Measurements from ENCODE around the gene HLA-DOB. TPM values are rescaled to one million over a fixed set of nuclear protein-coding genes. Genes with fewer than 3 reads are reported as not detected.

The HLA-DOB gene
- total RNA-seq, 1 experiment from 2014 or later, result 0.10 TPM

DNA sequence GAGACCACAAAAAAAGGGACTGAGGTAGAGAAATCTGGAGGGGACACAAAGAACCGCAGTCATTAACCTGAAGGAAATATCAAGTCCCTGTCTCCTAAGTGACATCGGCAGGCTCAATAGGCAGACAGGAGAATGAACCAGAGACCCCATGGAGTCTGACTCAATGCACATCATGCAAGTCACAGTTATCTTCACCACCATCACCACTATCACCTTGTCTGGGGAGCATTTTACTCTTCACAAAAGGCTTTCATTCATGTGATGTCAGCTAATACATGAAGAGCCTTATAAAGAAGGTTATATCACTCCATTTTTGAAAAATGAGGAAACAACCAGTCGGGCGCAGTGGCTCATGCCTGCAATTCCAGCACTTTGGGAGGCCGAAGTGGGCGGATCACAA lies 32.3 kb upstream of the HLA-DOB start:
- H3K27ac ChIP-seq, result no peak overlapping the region
- H3K4me3 ChIP-seq, result no peak overlapping the region
- H3K4me1 ChIP-seq, result peaks cover 2% of the 10 kb centered on the region; the same call in 1 of the 2 replicates
- H3K36me3 ChIP-seq, result no peaks in the 10 kb centered on the region
- peaks cover 19% of the 10 kb centered on the region for H3K27me3 ChIP-seq
- no peaks in the 10 kb centered on the region for H3K9me3 ChIP-seq (replicated peaks)
- DNase-seq, result no peak

DNA sequence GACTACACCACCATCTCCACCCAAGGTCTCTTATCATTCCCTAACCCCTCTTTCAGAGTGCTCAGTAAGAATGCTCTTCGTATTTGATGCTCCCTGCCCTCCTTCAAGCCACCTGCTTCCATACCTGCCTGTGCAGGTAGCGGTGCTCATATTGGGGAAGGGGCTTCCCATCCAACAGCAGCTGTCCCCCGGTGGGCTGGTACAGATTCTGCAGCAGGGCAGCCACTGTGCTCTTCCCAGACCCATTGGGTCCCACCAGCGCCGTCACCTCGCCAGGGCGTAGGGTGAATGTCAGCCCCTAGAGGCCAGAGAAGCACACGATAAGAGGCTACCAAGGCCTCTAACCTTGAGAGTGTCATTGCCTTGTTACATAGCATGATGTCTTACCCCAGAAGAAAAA lies 31.0 kb upstream of the HLA-DOB start:
- peaks cover 19% of the 10 kb centered on the region for H3K27me3 ChIP-seq
- no peaks in the 10 kb centered on the region for H3K36me3 ChIP-seq
- no peaks in the 10 kb centered on the region for H3K9me3 ChIP-seq (replicated peaks)
- no peak overlapping the region for H3K4me3 ChIP-seq
- DNase-seq, result no peak
- H3K27ac ChIP-seq, result no peak overlapping the region
- no peaks in the 10 kb centered on the region for H3K4me1 ChIP-seq

DNA sequence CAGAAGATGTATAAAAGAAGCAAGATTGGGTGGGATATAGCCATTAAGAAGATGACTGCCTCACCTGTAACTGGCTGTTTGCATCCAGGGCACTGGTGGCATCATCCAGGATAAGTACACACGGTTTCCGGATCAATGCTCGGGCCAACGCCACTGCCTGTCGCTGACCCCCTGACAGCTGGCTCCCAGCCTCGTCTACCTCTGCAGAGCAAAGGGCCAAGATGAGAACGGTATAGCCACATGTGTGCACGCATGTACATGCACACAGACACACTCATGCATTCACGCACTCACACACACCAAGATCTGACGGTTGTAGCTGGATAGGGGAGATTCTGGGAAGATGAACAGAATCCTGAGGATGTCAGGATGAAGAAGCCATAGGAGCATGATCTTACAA lies 30.2 kb upstream of the HLA-DOB start:
- H3K4me1 ChIP-seq, result no peaks in the 10 kb centered on the region
- no peaks in the 10 kb centered on the region for H3K36me3 ChIP-seq
- H3K27ac ChIP-seq, result no peak overlapping the region
- no peaks in the 10 kb centered on the region for H3K9me3 ChIP-seq (replicated peaks)
- no peak for DNase-seq
- peaks cover 20% of the 10 kb centered on the region for H3K27me3 ChIP-seq
- H3K4me3 ChIP-seq, result no peak overlapping the region

DNA sequence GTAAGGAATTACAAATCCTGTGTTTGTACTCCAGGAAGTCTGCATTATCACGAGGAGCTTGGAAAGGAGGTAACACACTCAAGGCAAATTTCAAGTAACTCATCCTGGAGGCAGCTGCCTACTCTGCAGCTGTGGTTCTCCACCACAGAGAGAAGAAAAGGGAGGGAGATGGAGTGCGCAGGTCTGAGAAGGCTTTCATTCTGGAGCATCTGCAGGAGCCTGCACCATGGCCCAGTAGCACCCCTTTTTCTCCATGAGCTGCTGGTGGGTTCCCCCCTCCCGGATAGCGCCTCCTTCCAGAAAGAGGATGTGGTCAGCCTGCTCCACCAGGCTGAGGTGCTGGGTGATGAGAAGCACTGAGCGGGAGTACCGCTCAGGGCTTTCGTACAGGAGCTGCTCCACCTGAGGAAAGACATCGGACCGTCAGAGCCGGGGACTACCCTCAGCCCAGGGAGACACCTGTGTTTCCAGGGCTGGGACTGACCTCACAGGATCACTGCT lies 28.6 kb upstream of the HLA-DOB start:
- Histone ChIP-seq H3K4me3 (no peak overlapping the region), H3K27me3 (peaks cover 23% of the 10 kb centered on the region), H3K36me3 (no peaks in the 10 kb centered on the region), H3K9me3 (replicated peaks) (no peaks in the 10 kb centered on the region), H3K27ac (no peak overlapping the region), H3K4me1 (no peaks in the 10 kb centered on the region)
- DNase-seq, result no peak

DNA sequence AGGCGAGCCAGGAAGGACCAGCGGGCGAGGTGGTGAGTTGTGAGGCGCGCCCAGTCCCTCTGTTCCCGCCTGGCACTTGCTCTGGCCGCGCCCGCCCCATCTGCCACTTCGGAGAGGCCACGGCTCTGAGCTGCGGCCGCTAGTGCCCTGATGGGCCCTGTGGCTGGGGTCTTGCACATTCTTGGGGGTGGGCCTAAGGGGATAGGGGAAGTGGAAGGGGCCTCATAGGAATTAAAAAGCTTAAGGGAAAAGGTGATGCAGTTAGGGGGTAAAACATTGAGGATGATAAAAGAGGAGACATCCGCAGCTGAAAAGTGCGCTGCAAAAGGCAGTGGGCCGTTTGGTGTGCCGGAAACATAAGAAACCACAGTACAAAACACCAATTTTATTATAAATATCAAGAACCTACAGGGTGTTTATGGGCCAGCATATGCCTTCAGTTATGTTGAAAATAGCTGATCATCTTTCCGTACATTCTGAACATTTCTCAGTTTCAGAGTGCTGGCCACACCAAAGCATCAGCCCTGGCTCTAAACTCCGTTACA lies 28.1 kb upstream of the HLA-DOB start:
- H3K36me3 ChIP-seq, result no peaks in the 10 kb centered on the region
- H3K27me3 ChIP-seq, result peaks cover 22% of the 10 kb centered on the region
- no peaks in the 10 kb centered on the region for H3K9me3 ChIP-seq (replicated peaks)
- H3K4me1 ChIP-seq, result no peaks in the 10 kb centered on the region
- no peak for DNase-seq
- H3K27ac ChIP-seq, result no peak overlapping the region
- no peak overlapping the region for H3K4me3 ChIP-seq

DNA sequence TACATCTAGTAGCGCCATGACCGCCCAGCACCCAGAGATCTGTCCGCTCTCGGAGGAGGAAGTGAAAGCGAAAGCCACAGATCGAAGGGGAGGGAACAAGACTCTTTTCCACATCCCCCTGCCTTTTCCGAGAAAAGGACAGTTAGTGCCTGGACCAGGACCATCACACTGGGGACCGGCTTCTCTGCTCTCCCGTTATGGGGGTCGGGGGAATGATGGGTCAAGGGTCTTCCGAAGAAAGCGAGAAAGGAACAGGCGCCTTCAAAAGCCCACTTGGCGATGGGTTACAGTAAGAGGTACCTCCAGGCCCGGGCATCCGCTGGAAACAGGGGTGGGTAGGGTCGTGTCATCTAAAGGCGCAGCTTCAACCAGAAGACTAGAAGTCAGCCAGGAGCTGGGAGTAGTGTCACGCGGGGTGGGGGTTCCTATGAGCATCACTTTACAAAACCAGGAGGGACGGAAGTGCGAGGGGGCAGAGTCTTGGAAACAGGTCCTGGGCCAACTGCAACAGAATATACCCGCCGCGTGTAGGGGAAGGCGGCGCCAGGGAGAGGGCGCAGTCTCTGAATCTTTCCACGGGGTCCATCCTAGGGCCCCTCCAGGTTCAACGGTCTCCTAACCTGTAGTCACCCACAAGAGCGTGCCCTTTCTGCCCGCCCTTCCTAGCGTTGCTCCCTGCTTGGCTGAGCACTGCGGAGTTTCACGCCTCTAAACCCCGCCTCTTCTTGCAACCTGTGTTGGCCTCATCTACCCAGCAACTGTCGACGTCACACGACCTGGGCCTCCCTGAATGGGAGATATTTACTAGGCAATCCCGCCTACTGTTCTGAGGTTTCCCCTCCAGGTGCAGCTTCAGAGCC lies 27.4 kb upstream of the HLA-DOB start, which contains the start of gene PSMB8:
TSS of gene PSMB8 (minus strand) at position 69 of the 860 bp plus-strand sequence. CDS start at position 18, 51 bp downstream.
- H3K27me3 ChIP-seq, result peaks cover 22% of the 10 kb centered on the region
- peak; percentile 64 to 73 for DNase-seq
- no peaks in the 10 kb centered on the region for H3K36me3 ChIP-seq

DNA sequence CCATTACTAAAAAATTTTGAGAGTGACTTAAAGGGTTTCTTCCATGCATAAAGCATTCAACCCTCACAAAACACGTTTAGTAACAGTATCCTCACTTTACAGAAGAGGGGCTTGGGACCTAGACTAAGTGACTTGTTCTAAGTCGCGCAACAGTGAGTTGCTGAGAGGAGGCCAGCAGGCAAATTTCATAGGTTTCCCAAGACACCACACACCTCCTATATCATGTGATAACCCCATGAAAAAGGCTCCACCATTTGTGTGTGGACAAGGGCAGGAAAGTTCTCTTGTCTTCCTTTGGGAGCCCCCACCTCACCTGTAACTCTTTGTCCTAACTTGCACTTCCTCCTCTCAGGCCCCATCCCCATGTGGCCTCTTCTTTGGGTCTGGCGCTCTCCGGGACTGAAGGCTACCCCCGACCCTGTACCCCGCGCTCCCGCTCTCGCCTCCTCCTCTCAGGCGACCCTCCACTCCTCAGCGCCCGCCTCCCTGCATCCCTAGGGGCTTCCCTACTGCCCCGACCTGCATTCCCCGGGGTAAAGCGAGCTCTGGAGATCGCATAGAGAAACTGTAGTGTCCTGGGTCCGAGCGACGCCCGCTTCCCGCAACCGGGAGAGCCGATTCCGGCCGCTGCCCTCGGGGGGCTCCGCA lies 26.7 kb upstream of the HLA-DOB start:
- H3K27ac ChIP-seq, result no peak overlapping the region
- H3K36me3 ChIP-seq, result no peaks in the 10 kb centered on the region
- peaks cover 22% of the 10 kb centered on the region for H3K27me3 ChIP-seq
- DNase-seq, result no peak
- peak overlapping the region; percentile 28 for H3K4me3 ChIP-seq
- no peaks in the 10 kb centered on the region for H3K9me3 ChIP-seq (replicated peaks)
- no peaks in the 10 kb centered on the region for H3K4me1 ChIP-seq

More for the DNA sequence above, 27.4 kb upstream of the HLA-DOB start, which contains the start of gene PSMB8:
- Histone ChIP-seq H3K4me1 (no peaks in the 10 kb centered on the region), H3K27ac (no peak within 1 kb of the TSS), H3K4me3 (peak within 1 kb of the TSS; percentile 28), H3K9me3 (replicated peaks) (no peaks in the 10 kb centered on the region)

DNA sequence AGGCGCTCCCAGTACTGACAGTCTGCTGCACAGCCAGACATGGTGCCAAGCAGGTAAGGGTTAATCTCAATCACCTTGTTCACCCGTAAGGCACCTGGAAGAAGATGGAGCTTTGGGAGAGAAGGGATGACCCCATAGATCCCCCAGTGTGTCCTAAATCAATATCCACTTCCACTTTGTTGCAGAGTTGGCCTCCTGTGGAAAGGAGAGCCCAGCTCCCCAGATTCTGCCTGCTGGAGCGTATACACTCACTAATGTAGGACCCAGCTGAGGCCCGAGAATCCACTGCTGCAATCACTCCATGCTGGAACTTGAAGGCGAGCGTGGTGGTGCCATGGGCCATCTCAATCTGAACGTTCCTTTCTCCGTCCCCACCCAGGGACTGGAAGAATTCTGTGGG lies 25.9 kb upstream of the HLA-DOB start:
- Histone ChIP-seq H3K36me3 (no peaks in the 10 kb centered on the region), H3K4me3 (no peak overlapping the region), H3K9me3 (replicated peaks) (no peaks in the 10 kb centered on the region), H3K27me3 (peaks cover 22% of the 10 kb centered on the region), H3K27ac (no peak overlapping the region), H3K4me1 (no peaks in the 10 kb centered on the region)
- no peak for DNase-seq

DNA sequence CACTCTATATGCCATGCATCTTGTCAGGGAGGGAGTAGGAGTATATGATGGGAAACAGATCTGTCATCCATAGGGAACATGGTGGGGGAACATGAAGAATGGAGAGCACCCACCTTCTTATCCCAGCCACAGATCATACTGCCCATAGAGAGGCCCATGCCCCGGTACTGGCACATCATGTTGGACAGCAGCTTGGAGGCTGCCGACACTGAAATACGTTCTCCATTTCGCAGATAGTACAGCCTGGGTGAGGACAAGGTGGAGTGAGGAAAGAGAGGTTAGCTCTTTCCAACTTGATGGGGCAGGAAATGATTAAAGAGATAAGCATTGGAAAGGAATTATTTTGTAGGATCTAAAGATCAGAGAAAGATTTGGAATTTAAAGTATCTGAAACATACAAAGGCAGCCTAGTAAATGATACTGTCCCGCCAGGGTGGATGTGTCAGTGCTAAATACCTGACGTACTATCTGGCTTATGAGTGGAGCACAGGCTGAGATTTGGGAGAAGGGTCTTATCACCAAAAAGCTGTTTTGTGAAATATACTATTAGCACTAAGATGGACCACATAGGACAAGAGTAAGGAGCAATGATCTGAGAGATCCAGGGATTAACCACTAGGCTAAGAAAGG lies 25.3 kb upstream of the HLA-DOB start:
- Histone ChIP-seq H3K9me3 (replicated peaks) (no peaks in the 10 kb centered on the region), H3K27ac (no peak overlapping the region), H3K27me3 (peaks cover 22% of the 10 kb centered on the region), H3K4me1 (no peaks in the 10 kb centered on the region), H3K4me3 (no peak overlapping the region), H3K36me3 (no peaks in the 10 kb centered on the region)
- DNase-seq, result no peak

DNA sequence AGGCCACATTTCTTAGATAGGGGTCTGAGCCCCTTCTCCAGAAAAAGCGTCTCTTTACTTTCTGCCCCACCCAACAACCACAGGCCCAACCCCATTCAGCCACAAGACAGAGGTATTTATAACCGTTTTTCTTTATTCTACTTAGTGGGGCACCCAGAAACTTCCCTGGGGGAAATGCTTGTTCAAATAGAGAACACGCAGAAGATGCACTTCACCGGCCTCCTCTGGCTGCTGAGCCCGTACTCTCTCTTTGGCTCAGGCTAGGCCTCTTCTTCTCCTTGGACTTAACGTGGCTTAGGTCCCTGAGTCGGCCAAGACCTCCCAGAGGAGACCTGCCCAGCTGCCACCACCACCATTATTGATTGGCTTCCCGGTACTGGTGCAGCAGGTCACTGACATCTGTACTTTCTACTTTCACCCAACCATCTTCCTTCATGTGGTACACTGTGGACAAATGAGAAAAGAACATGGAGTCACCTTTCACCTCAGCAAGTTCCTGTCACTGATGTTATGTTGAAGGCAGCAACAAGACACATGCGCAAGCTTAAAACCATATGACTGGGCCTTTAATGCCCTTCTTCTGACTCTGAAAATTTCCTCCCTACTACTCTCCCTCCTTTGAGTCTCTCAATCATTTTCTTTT lies 23.9 kb upstream of the HLA-DOB start:
- no peak overlapping the region for H3K27ac ChIP-seq
- no peaks in the 10 kb centered on the region for H3K36me3 ChIP-seq
- DNase-seq, result no peak
- H3K4me3 ChIP-seq, result no peak overlapping the region
- H3K27me3 ChIP-seq, result peaks cover 22% of the 10 kb centered on the region
- no peaks in the 10 kb centered on the region for H3K4me1 ChIP-seq
- no peaks in the 10 kb centered on the region for H3K9me3 ChIP-seq (replicated peaks)

DNA sequence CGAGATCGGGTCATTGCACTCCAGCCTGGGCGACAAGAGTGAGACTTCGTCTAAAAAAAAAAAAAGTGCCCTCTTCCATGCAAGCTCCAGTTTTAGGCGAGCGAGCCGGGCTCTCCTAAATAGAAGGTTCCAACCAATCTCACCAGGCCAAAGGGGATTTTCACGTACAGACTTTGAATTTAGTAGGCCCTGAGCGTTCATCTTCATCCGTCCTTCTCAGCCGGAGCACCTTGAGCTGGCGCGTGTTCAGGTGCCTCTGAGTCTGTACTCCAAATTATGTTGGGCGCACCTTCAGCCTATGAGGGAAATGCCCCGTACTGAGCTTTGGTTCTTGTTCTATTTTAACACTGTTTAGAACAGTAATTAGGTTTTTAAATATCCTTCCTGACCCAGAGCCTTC lies 22.6 kb upstream of the HLA-DOB start:
- no peak overlapping the region for H3K27ac ChIP-seq
- H3K4me3 ChIP-seq, result no peak overlapping the region
- DNase-seq, result no peak
- H3K9me3 ChIP-seq (replicated peaks), result no peaks in the 10 kb centered on the region
- H3K4me1 ChIP-seq, result no peaks in the 10 kb centered on the region
- H3K27me3 ChIP-seq, result peaks cover 19% of the 10 kb centered on the region
- H3K36me3 ChIP-seq, result no peaks in the 10 kb centered on the region

DNA sequence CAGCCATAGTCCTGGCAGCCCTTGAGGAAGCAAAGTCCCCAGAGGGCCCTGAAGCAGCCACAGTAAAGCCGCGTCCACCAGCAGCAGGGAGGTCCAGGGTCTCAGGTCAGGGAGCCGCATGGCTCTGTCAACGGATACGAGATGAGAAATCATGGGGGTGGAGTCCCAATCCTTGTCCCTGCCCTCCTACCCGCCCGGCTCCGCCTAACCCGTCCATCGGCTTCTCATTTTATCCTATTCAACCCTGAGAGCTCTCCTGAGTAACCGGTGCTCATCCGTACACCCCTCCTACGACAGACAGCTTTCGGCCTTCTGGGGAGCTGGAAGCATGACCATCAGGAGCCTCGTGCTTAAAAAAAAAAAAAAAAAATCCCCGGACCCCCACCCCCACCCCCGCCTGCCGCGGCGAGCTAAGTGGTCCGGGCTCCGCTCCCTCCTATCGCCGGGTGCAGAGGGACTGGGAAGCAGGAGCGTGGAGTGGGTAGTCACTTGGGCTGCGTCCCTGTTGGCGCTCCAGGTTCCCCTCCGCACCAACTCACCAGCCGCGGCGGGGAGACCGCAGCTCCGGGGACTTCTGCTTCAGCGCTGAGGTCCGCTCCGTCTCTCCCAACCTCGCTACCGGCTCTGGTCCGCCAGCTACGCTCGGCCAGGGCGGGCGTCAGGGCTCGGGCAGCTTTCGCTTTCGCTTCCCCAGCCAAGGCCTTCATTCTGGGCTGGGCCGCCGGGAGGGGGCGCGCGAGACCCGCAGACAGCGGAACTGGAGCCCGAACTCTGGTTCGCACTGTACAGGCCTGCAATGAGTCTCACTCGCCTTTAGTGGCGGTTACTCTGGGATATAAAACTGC lies 21.5 kb upstream of the HLA-DOB start, which contains the start of gene TAP2:
TSS of gene TAP2 (minus strand) at position 626 of the 845 bp plus-strand sequence. CDS start at position 120, 506 bp downstream.
- peak within 1 kb of the TSS; percentile 72 for H3K4me3 ChIP-seq
- H3K4me1 ChIP-seq, result no peaks in the 10 kb centered on the region
- peak within 1 kb of the TSS; percentile 62 for H3K27ac ChIP-seq
- no peaks in the 10 kb centered on the region for H3K9me3 ChIP-seq (replicated peaks)
- 0 out of 2 replicates have a peak, but pooled peaks cover 7% of the 10 kb centered on the region for H3K36me3 ChIP-seq
- peak; percentile 91 to 94 for DNase-seq
- H3K27me3 ChIP-seq, result peaks cover 19% of the 10 kb centered on the region

DNA sequence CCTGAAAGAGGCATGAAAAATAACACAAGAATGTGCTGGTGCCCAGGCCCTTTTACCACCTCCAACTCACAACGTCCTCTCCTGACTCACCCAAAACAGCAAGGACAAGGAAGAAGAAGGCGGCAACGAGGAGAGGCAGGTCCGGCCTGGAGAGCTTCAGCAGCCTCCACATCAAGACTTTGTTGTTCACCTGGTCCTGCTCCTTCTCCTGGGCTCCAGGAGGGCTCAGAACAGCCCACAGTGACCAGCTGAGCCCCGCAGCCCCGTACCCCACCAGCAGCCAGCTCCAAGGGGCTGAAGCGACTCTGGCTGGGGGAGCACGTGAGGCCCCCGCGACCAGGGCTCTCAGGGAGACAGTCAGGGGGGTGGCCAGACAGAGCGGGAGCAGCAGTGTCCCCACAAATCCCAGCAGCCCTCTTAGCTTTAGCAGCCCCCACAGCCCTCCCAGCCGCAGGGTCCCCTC lies 20.9 kb upstream of the HLA-DOB start:
- no peak for DNase-seq
- no peaks in the 10 kb centered on the region for H3K9me3 ChIP-seq (replicated peaks)
- peak overlapping the region; percentile 72 for H3K4me3 ChIP-seq
- no peaks in the 10 kb centered on the region for H3K4me1 ChIP-seq
- H3K36me3 ChIP-seq, result 0 out of 2 replicates have a peak, but pooled peaks cover 8% of the 10 kb centered on the region
- peak overlapping the region; percentile 62 for H3K27ac ChIP-seq
- peaks cover 13% of the 10 kb centered on the region for H3K27me3 ChIP-seq

All from SJCRH30 (cell line).